NCI-H2029 treated with DMSO at 0.1 percent for 48 hours (cell line): ENCODE measurements around the gene SUGT1.
"Not testable (repeated sequence)": the region's sequence is repeated elsewhere in the genome, so short reads cannot be mapped to it uniquely, and the experiment has no call there.

Source experiments
- DNase-seq: peaks from one replicate; lab custom pipeline; 2025; lab: John Stamatoyannopoulos, UW

The SUGT1 gene

DNA sequence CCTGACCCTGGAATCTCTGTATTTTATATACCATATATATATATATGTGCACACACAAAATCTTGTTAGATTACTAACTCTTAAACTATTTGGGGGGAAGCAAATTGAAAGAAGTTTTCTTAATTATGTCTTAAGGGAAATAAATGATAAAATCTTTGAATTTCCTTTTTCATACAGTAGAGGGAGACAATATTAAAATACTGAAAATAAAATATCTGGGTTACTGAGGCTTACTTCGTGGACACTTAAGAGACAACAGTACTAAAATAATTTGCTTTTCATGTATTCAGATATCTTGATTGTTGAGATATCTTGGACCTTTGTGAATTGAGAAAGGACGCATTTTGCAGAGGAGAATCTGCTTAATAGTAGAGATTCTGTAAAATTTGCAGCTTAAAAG, 17.0 kb downstream of the SUGT1 start:
- no peak for DNase-seq

DNA sequence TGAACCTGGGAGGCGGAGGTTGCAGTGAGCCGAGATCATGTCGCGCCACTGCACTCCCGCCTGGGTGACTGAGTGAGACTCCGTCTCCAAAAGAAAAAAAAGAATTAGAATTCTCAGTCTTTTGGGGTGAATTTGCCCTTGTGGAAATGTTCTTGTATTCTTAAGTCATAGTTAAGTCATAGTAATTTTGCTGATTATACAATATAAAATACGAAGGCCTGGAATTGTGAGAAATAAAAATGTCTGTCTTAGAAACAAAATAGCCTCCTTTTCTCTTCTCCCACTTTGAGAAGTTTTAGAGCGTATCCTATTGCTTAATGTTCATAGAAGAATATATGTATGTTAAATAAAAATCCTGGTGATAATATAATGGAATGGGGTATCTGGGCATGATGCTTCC, 18.1 kb downstream of the SUGT1 start:
- DNase-seq = no peak

DNA sequence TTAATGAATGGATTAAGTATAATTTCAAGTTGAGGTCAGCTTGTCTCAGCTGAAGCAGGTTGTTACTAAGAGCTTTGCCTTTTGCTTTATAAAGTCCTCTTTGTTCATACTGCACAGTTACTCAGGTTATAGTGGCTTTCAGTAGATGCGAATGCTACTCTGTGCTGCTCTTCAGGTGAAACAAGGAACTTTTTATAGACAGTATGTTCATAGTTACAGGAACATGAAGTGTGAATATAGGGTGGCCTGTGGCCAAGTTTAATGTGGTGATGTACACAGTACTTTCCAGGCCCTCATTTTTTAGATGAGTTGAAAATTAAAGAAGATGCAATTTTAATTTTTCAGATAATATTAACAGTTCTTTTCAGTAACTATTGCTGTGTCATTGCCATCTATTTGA, 20.8 kb downstream of the SUGT1 start:
- no peak for DNase-seq

DNA sequence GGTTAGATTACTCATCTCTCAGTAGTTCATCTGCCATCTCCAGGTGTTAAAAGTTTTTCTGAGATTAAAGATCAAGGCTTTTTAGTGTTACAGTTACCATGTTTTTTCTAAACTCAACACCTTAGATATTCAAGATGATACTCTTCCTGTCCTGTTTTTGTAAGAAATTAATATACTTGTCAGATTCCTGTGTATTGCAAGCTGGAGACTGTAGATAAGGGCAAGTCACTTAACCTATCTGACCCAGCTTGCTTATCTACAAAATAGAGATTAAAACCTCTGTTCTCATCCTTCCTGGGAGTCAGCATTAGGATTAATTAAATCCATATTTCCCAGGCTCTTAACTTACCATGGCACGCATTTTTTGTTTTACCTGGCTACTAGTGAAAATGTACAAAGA, 25.2 kb downstream of the SUGT1 start:
- no peak for DNase-seq

DNA sequence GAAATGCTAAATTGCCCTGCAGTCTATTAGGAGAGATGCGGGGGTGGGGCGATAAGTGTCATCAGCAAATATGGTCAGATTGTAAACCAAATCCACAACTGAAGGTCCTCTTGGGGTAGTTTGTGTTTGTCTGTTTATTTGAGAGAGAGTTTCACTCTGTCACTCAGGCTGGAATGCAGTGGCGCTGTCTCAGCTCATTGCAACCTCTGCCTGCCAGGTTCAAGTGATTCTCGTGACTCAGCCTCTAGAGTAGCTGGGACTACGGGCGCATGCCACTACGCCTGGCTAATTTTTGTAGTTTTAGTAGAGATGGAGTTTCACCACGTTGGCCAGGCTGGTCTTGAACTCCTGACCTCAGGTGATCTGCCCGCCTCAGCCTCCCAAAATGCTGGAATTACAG, 33.2 kb downstream of the SUGT1 start:
- DNase-seq = not testable (repeated sequence)

DNA sequence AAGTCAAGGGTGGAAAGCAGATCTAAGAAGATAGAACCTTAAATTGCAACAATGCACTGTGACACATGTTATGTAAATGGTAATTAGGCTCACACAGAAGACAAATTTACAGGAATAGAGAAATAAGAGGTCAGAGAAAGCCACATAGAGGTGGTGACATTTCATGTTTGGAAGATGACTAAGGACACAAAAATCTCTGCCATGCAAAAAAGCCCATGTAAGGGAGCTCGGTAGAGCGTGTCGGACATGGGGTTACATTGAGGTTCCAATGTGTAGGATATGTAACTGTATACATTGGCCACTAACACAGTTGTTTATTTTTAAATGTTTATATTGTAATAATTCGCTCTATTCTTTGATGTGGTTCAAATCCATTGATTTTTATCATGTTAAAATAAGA, 33.7 kb downstream of the SUGT1 start:
- no peak for DNase-seq

DNA sequence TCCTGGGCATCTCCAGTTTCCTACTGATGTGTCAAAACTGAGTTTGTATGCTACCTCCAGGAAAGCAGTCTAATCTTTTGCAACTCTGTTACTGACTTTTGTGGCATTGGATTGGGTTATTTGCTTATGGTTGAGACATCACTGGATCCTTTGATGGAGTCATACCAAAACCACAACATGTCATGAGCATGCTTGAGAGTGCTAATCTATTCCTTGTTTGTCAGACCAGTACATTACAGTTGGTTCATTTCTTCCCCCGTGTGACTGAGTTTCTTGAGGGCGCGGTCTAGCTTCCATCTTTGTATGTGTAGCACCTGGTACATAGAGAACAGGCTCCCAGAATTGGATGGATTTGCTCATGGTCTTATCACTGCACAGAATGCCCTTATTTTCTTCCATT, 43.2 kb downstream of the SUGT1 start:
- DNase-seq = no peak

DNA sequence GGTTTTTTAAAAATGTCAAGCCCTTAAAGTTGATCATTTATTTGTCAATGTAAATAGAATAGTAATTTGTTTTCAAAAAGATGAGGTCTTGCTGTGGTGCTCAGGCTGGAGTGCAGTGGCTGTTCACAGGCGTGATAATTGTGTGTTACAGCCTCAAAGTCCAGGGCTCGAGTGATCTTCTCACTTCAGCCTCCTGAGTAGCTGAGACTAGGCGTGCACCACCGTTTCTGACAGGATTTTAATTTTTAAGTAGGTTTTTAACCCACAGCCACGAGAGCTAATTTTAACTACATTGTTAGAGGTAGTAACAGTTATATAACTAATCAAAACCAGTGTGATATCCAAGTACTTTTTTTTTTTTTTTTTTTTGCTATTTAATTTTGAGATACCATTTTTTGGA, 43.9 kb downstream of the SUGT1 start:
- no peak for DNase-seq

DNA sequence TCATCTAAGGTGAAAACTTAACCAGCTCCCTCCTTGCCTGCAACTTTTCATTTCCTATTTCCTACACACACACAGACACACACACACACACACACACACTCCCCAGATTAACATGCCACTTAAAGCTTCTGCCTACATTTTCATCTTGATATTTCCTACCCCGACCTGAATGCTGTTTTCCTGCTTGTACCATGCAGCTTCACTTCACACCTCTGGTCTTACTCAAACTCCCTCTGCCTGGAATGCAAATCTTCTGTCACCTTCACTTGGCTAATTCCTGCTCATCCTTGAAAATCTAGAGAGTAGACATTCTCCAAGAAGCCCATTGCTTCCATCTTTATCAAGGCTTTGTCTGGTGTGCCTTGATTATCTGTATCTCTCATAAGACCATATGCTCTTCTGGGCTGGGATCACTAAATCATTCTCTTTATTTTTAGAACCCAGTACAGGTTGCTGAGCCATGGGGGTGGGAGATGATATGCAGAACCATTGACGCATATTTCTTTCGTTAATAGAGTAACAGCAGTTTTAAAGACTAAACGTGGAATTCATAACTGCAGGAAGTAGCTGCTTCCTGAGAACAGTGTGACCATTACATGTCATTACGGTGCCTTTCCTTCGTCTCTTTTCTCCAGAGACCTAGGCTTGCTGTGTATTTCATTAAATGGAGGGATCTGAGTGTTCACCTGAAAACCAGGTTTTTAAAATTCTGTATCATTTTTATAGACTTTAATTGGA, 49.3 kb downstream of the SUGT1 start:
- no peak for DNase-seq

DNA sequence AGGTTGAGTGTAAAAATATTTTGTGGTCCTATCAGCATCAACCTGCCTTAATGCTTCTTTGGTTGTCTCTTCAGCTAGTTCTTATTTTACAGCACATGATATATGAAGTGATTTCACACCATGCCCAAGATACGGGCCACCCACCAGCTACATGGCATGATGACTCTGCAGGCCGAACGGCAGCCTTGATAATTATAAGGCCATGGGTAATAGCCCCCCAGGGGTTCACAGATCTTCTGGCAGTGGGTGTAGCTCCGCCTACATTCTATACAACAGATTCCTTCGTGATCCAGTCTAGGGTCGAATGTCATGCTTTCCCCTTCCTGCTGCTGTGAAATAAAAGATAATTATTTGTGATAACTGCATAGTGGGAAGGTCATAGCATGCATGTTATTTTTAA, 50.8 kb downstream of the SUGT1 start:
- no peak for DNase-seq

DNA sequence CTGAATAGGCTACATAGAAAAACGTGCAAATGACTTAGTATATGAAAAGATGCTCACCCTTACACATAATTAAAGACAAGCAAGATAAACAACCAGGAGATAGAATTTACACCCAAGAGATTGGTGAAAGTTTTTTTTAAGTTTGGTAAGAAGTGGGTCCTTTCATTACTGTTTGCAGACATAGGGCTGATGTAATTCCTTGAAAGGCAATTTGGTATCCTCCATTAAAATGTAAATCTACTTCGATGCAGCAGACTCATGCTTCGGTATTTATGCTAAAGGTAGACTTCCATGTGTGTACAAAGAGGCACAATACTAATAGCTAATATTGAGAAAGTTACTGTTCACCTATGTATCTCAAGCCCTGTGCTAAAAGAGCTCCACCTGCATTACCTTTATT, 53.4 kb downstream of the SUGT1 start:
- no peak for DNase-seq

DNA sequence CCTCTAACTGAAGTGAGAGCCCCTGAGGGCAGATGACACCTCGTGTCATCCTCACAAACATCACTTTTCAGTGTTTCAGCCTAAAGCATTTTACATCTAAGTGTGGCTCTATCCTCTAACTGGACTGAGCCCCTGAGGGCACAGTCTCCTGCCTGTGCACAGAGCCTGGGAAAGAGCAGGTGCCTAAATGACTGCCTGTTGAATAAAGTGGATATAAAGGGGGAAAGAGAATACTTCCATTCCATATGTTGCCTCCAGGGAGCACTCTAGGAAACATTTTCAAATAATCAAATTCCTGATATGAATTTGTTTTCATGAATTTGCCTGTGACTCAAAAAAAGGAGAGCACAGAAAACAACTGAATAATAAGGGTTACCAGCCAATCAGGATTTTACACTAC, 54.7 kb downstream of the SUGT1 start:
- DNase-seq = no peak

DNA sequence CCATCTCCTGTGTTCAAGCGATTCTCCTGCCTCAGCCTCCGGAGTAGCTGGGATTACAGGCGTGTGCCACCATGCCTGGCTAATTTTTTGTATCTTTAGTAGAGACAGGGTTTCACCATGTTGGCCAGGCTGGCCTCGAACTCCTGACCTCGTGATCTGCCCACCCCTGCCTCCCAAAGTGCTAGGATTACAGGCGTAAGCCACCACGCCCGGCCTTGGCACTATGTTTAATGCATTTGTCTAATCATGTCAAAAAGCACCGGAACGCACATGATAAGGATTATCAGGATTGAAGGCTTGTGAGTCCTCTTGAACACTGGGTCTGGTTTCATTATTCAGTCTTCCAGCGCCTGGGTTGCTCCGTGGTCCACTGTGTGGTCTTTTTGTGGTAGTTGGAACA, 55.6 kb downstream of the SUGT1 start:
- DNase-seq = not testable (repeated sequence)

DNA sequence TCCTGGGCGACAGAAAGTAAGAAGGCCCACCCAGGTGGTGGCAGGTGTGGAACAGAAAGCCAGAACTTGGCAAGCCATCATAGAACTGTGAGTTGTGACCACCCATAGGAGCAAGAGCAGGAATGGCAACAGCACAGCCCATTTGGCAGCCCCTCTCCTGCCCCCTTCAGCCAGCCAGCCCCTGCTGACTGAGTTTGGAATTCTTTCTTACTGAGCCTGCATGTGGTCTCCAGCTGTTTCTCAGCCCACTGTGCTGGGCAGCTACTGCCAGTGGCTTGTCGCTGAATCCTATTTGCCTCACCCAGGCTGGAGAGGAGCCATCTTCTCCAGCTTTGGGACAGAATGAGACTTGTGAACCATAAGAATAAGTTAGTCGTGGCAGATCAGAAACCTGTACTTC, 58.6 kb downstream of the SUGT1 start:
- DNase-seq = no peak

DNA sequence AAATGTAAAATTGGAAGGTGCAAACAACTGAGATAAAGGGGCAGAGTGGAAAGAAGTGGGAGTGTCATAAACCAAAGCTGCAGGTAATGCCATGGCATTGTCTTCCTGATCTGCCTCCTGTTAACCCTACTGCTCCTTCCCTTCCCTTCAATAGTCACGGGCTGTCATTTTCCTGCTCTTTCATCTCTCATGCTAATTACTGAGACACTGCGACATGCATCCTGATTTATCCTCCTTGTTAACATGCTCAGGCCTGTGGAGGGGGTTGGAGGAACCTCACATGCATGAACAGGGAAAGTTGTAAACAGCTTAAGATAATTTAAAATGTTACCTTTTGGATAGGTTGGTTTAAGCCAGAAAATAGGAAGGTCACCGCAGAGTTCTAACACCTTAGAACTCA, 59.7 kb downstream of the SUGT1 start:
- no peak for DNase-seq

DNA sequence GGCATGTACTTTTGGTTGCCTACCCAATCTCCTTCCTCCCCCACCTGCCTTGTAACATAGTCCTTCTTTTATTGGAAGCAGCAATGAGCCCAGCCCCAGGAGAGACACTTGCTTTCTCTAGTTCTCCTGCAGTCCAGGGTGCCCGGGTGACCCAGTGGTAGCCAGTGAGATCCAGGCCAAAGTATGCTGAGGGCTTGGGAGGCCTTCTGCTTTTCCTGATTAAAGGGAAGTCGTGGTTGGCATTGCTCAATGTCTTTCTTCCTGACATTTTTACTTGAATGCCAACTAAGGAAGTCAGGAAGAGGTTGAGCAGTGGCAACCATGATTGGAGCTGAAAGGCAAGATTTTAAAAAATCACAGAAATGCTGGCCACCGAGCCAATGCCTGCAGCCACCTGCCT, 61.3 kb downstream of the SUGT1 start:
- no peak for DNase-seq

DNA sequence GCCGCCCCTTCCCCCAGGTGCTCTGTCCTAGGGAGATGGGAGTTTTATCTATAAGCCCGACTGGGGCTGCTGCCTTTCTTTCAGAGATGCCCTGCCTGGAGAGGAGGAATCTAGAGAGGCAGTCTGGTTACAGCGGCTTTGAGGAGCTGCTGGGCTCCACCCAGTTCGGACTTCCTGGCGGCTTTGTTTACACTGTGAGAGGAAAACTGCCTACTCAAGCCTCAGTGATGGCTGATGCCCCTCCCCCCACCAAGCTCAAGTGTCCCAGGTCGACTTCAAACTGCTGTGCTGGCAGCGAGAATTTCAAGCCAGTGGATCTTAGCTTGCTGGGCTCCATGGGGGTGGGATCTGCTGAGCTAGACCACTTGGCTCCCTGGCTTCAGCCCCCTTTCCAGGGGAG, 68.3 kb downstream of the SUGT1 start:
- DNase-seq = not testable (repeated sequence)

DNA sequence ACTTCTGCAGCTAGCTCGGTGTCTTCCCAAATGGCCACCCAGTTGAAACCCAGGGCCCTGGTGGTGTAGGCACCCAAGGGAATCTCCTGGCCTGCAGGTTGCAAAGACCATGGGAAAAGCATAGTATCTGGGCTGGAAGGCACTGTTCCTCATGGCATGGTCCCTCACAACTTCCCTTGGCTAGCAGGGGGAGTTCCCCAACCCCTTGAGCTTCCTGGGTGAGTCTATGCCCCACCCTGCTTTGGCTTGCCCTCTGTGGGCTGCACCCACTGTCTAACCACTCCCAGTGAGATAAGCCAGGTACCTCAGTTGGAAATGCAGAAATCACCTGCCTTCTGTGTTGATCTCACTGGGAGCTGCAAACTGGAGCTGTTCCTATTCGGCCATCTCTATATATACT, 68.7 kb downstream of the SUGT1 start:
- not testable (repeated sequence) for DNase-seq

DNA sequence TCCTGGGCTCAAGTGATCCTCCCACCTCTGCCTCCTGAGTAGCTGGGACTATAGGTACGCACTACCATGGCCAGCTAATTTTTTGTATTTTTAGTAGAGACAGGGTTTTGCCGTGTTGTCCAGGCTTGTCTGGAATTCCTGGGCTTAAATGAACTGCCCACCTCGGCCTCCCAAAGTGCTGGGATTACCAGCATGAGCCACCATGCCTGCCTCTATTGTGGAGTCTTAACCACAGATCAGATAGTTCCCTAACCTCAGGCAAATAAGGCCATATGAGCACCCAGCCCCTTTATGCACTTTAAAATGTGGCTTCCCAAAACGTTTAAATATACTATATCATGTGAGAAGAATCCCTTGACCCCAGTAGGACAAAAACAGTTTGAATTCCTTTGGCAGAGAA, 70.5 kb downstream of the SUGT1 start:
- no peak for DNase-seq

DNA sequence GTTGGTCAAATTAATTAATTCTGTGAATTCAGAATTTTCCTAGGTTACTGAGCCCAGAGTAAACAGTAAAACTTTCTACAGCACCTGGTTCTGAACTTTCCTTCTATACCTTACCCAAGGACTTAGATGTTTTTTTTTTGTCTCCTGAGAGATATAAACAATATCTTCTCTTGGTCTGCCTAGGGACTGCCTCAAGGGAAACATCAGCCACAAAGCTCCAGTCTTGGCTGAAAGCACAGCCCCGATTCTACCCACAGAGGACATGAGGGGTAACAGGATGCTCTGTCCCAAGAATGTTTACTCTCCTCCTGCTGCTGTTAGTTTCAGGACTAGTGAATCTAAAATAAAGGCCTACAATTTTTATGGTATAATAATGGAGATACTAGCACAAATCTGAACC, 72.7 kb downstream of the SUGT1 start:
- no peak for DNase-seq

DNA sequence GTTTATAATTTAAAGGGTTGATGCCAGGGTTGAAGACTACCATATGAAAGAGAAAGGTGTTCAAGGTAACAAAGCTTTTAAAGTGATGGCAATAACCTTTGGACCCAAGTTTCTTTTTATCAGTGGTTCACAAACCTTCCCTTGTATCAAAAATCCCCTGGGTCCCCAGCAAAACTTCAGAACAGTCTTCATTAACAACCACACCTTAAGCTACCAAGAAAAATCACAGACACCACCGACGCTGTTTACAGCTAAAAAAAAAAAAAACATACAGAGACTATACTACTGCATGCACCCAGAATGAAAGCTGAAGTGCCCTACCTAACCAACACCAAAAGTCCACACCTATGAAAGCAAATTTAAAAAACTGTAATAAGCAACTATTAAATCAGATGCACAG, 73.6 kb downstream of the SUGT1 start:
- DNase-seq = no peak

DNA sequence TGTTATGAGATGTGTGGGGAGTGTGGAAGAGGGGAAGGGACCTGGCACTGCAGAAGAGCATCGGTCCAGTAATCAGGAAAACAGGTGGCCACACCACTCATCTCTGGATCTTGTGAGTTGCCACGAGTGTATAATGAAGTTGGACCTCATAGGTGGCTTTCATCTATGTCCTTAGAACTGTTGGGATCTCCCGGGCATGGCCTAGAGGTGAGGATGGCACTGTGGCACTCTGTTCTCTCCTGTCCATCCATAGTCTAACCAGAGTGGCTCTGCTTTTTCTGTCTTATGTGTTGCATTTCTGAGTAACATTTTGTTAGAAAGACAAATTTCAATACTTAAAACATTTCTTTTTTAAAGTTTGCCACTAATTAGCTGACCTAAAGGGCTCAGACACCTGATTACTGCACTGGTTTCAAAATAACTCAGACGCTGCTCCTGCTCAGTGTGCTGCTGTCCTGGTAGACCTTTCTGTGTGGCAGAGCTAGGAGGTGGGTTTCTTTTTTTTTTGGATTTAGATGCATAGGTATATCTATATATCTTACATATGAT, 81.5 kb downstream of the SUGT1 start:
- no peak for DNase-seq

DNA sequence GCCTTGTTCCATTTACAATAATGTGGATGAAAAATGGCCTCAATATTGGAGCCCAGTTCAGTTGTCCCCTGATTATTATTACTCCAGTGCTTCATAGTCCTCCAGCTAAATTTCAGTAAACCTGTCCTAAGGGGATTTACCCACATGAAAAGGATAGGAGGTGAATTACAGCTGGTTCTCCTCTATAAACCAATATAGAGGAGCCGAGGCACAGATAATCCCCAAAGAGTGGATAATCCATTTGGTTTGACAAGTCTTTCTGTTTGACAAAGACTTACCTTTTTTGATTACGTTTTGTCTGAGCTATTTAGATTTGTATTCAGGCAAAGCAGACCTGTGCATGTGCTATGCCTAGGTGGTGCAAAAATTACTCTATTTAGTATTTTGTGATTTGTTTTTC, 84.3 kb downstream of the SUGT1 start:
- no peak for DNase-seq

DNA sequence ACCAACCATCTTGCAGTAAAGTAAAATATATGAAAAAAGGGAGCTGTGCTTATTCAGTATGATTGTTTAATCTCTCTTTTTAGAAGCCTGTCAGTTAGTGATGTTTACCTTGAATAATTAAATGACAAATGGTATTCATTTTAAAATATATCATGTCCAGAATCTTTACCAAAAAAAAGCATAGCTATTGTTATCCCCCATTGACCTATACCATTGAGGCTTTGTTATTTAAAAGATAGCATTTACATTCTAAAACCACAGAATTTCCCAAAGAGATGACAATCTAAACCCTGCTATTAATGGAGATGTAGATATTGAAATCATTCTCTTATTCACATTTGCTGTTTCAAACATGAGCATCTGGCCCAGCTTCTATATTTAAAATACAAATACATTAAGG, 84.8 kb downstream of the SUGT1 start:
- no peak for DNase-seq
